OCI-M2 (cell line): ENCODE measurements around the gene CD79A.

Experiments used
- DNase-seq: peaks from one replicate; lab custom pipeline; 2025; ENCODE audit not compliant: unreplicated experiment; lab: John Stamatoyannopoulos, UW

Gene CD79A

DNA sequence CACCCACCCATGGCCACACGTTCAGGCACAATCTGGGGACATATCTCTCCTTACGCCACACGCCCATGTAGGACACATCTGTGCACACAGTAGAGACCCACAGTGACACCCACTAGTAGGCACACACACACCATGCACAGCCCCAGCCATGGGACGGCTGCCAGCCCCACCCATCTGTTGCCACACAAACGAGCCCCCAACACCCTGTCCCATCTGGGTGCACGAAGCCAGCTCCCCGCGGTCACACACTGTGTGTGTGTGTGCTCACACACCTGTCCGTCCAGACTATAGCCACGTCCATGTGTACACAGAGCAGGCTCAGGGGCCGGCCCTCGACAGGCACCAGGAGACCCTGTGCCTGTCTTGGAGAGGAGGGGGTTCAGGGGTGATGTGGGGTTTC lies 40.6 kb downstream of the CD79A start:
- DNase-seq = no peak

DNA sequence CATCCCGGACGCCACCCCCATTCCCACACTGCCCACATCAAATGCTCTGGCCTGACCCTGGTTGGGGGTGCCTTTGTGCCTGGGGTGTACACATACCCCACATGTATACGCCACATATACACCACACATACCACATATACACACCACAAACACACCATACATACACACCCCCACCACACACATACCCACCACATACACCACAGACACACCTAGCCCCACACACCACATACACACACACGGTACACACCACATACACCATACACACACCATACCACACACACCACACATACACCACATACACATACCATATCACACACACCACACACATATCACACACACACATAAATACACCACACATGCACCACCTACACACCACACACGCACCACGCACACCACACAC lies 41.0 kb downstream of the CD79A start:
- no peak for DNase-seq

DNA sequence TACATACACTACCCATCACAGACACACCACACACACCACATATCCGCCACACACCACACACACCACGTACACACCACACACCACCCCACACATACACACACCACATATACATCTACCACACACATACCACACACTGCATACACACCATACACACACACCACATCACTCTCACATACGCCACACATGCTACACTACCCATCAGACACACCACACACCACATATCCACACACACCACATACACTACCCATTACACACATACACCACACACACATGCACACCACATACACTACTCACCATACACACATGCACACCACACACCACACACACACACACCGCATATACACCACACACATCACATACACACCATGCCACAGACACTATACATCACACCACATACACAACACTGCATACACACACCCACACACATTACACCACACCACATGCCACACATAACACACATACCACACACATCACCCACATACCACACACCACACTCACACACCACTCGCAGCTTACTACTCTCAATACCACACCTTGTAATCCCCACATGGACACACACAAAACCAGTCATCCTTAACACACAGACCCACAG lies 41.7 kb downstream of the CD79A start:
- DNase-seq = no peak

DNA sequence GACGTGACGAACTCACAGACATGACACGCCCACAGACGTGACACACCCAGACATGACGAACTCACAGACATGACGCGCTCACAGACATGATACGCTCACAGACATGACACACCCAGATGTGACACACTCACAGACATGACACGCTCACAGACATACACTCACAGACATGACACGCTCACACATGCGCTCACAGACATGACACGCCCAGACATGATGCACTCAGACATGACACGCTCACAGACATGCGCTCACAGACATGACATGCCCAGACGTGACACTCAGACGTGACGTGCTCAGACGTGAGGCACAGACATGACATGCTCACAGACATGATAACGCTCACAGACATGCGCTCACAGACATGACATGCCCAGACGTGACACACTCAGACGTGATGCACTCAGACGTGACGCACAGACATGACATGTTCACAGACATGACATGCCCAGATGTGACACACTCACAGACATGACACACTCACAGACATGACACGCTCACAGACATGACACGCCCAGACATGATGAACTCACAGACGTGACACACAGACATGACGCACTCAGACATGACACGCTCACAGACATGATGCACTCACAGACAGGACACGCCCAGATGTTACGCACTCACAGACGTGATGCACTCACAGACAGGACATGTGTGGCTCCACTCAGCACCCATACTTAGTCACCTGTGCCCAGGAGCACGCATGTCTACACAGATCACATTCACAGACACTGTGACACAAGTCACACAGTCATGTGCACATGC lies 43.1 kb downstream of the CD79A start:
- no peak for DNase-seq

DNA sequence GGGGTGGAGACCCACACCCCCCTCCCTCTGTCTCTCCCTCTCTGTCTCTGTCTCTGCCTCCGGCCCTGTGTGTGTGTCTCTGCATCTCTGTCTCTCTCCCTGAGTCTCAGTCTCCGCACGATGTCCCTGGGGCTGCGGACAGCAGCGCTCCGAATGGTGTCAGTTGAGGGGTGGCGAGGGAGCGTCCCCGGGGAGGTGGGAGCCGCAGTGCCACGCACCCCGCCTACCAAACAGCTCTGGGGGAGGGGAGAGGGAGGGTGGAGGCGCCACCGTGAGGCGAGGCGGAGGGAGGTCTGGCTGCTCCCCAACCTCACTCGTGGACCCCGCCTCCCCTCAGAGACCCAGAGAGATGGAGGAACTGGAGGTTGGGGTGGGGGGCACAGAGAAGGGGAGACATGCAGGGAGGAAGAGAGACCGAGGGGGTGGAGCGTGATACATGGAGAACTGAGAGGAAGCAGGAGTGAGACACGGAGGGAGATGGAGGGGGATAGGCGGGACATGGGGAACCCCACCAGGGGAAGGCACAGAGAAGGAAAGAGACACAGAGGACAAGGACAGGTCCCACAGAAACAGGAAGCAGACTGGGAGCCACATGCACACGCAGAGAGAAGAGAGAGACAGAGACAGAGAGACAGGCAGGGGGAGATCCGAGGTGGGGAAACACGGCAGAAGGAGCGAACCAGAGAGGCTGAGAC lies 44.0 kb downstream of the CD79A start:
- no peak for DNase-seq

GRCh38 chr19:41921577-41922576 lies 44.8 kb downstream of the CD79A start:
- DNase-seq = no peak

GRCh38 chr19:41922585-41922984 lies 45.5 kb downstream of the CD79A start:
- DNase-seq = no peak

DNA sequence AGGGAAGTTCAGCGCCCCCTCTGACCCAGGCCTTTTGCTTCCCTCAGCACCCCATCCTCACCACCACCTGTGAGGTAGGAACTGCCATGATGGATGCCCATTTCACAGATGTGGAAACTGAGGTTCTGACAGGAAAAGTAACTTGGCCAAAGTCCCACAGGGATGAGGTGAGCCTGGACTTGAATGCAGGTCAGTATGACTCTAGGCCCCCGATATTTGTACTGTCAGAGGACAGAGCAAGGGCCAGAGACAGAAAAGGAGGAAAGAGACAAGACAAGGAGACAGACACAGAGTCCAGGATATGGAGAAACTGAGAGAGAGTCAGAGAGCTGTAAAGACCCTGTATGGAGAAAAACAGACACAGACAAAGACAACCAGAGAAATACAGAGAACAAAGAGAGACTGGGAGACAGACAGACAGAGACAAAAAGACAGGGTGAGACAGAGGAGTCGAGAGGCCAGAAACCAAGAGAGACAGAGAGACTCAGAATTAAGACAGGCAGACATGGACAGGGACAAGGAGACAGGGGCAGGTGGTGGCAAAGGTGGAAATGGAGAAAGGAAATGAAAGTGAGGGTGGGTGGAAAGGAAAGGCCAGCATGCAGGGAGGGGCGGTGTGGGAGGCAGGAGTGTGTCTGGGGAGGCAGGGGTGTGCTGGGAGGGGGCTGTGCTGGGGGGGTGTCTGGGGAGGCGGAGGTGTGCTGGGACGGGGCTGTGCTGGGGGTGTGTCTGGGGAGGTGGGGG lies 46.1 kb downstream of the CD79A start:
- DNase-seq = no peak

- DNase-seq = no peak
Measured at GRCh38 chr19:41924151-41925145, 47.4 kb downstream of the CD79A start.

DNA sequence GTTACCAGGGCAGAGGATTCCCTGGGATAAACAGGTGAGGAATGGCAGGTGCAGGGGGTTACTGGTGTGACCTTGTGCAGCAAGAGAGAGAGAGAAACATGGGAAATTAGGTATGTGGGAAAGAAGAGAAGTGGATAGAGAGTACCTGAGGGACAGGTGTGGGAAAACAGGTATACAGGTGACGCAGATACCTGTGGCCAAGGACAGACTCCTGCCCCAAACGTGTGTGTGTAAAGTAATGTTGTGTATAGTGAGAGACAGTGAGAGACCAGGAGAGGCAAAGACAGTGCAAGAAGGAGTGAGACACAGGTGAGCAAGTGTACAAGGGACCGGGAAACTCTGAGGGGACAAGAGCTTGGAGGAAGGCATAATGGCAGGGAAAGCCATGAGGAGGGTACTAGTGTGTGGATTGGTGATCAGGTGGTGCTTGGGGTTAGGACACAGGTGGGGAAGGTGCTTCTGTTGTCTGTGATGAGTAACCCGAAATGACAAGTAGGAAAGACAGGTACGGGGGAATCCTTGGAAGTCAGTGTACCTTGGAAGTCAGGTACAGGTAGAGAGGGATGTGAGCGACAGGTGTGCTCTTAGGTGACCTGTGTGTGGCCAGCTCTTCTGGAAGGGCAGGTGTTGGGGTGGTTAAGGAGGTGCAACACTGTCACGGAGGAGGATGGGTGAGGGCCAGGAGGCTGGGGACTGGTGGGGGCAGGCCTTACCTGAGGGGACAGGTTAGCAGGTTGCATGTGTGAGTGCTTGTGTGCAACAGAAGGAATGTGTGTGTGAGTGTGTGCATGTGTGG lies 48.3 kb downstream of the CD79A start:
- DNase-seq = no peak

- DNase-seq = no peak
Measured at GRCh38 chr19:41926028-41926762, 49.1 kb downstream of the CD79A start.

DNA sequence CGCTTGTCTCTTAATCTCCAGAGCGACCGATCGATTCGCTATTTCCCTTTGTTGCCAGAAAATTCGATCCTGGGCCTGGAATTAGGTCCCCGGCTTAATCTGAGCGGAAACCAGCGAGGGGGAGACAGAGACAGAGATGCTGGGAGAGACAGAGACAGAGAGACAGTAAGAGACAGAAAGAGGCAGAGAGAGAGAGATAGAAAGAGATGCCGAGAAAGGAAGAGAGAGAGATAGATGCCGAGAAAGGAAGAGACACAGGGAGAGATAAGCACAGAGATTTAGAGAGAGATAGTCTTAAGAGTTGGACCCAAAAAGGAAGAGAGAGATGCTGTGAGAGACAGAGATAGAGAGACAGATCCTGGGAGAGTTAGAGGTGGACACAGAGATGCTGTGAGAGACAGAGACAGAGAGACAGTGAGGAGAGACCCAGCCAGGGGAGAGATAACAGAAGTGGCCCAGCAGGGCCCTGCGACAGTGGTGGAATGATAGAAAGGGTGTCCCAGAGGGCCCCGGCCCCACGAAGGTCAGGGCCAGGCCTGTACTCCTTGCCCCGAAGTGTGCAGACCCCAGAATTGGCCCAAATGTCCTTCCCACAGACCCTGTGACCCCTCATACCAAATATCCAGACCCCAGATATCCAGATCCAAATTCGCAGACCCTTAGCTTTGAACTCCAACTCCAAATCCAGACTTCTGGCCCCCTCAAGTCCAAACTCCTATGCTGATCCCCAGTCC lies 49.9 kb downstream of the CD79A start:
- DNase-seq = no peak

- DNase-seq = no peak
Measured at GRCh38 chr19:41927497-41928192, 50.6 kb downstream of the CD79A start.

GRCh38 chr19:41928221-41928683 lies 51.2 kb downstream of the CD79A start, which contains the start of gene ERFL:
TSS of gene ERFL (minus strand) at chr19:41928449. CDS start at chr19:41912919, 15,530 bp downstream.
- no peak for DNase-seq

GRCh38 chr19:41928754-41929535 lies 51.9 kb downstream of the CD79A start:
- DNase-seq = no peak
